LNCAP (cell line): Measurements from ENCODE around the gene FAM229A.

Experiments
- TF ChIP-seq, protein P1 (sequence below): fragments of 450-650 bp; IDR thresholded peaks from 2 replicates; pipeline ENCODE4 v1.5.1; 2017; ENCODE audit warnings: mild to moderate bottlenecking

Gene FAM229A

DNA sequence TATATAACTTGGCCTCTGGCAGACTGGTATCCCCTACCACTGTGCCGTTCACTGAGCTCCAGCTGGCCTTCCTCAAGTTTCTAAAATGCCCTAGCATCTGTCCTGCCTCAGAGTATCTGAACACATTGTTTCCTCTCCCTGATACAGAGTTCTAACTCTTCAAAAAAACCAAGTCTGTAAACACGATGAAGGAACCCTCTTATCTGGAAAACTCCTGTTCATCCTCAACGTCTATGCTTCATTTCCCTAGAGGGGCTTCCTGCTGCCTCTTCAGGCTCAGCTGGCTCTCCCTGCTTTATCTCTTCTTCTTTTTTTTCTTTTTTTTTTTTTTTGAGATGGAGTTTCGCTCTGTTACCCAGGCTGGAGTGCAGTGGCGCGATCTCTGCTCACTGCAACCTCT is 26.4 kb upstream of the FAM229A start:
- TF ChIP-seq, protein P1, sequence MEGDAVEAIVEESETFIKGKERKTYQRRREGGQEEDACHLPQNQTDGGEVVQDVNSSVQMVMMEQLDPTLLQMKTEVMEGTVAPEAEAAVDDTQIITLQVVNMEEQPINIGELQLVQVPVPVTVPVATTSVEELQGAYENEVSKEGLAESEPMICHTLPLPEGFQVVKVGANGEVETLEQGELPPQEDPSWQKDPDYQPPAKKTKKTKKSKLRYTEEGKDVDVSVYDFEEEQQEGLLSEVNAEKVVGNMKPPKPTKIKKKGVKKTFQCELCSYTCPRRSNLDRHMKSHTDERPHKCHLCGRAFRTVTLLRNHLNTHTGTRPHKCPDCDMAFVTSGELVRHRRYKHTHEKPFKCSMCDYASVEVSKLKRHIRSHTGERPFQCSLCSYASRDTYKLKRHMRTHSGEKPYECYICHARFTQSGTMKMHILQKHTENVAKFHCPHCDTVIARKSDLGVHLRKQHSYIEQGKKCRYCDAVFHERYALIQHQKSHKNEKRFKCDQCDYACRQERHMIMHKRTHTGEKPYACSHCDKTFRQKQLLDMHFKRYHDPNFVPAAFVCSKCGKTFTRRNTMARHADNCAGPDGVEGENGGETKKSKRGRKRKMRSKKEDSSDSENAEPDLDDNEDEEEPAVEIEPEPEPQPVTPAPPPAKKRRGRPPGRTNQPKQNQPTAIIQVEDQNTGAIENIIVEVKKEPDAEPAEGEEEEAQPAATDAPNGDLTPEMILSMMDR: no peak

DNA sequence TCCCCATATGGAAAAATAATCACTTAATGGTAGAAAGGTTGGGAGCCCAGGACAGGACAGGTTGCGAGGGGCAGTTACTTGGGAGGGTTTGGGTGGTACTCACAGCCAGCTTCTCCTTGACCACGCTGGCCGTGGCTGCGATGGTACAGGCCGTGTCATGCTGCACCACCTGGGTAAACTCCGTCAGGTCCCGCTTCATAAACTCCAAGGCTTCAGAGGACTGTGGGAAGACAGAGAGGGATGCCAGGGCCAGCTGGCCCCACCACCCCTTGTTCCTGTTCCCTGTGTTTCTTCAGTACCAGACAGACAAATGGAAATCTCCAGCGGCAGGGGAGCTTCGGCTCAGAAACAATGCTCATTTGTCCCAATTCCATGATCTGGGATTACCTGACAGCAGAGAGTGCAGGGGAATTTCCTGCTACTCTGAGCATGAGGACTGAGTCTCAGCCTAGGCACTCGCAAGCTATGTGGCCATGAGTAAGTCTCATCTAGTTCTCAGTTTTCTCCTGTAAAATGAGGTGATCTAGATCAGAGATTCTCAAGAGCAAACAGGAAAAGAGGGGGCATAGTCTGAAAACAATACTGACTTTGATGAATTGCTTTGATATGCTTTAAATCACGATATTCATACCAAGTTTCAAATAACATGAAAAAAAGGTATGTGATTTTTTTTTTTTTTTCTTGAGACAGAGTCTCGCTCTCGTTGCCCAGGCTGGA is 24.5 kb upstream of the FAM229A start:
- TF ChIP-seq, protein P1: no peak

DNA sequence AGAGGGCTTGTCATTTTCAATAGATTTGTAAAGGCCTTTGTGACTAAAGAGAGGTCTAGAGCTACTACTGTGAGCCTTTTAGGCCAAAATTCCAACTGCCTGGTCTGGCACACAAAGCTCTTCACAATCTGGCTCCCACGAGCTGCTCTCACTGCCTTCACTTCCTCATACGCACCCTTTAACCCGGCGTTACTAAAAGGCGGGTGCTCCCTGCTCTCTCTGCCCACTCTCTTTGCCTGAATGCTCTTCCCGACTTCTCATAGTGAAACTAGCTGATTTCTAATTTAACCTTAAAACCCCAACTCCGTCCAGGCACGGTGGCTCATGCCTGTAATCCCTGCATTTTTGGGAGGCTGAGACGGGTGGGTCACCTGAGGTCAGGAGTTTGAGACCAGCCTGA is 17.8 kb upstream of the FAM229A start:
- TF ChIP-seq, protein P1: no peak

DNA sequence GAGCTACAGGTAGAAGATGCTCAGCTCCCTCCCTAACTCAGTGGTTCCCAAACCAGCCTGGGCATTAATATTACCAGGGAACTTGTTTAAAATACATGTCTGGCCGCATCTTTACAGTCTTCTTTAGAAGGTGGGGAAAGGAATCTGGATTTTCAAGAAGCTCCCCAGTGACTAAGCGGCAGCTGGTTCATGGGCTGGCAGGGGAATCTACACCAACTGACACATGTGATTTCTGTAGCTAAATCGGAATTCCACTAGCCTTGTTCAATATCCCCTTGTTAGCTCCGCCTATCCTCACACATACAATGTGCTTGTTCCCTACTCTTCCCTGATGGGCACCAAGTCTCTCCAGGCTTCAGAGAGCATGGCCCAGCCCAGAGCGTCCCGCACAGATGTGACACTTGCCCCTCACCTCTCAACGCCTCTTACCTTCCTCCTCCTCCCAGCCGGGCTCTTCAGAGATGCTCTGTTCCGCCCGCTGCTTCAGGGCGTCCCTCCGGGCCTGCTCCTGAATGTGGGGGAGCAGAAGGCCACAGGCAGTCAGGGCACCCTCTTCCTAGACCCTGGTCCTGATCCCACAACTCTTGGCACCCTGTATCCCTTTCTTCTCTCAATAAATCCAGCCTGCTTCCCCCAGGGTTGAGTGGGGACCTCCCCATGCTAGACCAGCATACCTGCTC is 15.4 kb upstream of the FAM229A start:
- TF ChIP-seq, protein P1: no peak

DNA sequence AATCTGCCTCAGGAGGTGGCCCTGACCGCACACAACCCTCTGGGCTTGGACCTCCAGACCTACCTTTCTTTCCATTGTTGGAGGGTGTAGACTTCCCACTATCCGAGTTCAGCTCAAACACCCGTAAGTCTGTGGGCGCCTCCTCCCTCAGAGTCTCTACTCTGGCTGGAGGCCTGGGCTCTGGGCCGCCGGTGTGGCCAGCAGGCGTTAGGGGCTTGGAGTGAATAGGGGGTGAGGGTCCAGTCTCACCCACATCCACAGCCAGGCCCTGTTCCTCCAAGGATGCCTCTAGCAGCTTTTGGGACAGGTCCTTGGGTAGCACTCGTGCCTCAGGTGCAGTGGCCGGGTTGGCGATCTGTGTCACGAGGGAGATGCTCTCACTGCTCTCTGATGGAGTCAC is 13.9 kb upstream of the FAM229A start:
- TF ChIP-seq, protein P1: no peak

DNA sequence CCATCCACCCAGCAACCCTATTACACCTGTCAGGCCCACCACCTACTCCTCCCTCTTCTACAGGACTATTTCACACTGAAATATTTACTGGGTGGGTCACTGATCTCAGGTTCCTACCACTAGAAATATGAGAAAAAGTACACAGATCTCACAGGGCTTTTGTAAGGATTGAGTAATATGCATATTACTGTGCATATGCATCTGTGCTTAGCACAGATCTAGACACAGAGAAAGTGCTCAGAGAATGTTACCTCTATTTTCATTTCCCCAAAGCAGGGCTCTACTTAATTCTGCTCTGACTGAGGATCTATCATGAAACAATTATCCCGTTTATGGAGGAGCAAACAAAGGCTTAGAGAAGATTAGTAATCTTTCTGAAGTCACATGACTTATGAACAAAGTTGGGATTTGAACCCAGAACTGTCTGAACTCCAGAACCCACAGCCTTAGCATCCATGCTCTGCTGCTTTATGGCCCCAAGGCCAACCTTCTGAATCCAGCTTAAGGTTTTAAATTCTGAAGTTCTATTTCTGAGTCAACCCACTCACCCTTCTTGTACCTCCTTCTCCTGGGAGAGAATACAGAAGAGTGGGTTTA is 11.8 kb upstream of the FAM229A start:
- TF ChIP-seq, protein P1: no peak

DNA sequence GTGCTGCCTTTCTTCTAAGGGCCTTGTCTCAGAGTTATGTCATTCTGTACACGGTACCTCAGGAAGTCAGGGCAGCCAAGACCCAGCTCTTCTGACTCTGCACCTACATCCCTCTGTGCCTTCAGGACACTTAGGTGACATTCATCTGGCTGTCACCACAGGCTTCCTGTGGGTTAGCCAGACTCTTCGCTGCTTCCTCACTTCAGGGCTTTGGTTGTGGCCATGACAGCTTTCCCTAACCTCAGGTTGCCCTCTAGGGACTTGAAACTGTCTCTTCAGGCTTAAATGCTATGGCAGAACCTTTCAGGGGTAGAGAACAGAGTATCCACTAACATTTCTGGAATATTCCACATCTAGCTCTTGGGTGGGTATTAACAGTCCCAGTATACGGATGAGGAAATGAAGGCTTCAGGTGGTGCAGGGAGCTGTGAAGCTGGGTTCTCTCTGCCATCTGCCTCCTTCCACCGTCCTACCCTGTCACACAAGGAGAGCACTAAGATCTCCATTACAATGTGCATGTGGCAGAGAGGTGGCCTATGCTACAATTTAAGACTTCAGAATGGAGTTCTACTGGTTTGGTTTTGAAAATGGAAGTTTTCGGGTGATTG is 10.0 kb upstream of the FAM229A start:
- TF ChIP-seq, protein P1: no peak
